H1 (cell line): Measurements from ENCODE around the gene ITGB8. TPM values are rescaled to one million over a fixed set of nuclear protein-coding genes. Genes with fewer than 3 reads are reported as not detected.

Experiments
- CTCF ChIA-PET: fragments of 300-600 bp; sonication (Branson Sonifier 250); formaldehyde crosslinking; loops from one replicate; lab custom pipeline; 2021; ENCODE audit not compliant: partially characterized antibody; lab: Charles Lee
- POLR2A ChIA-PET: fragments of 300-600 bp; sonication (Branson Sonifier 250); formaldehyde crosslinking; loops from one replicate; lab custom pipeline; 2021; ENCODE audit warnings: inconsistent platforms; ENCODE audit not compliant: partially characterized antibody; lab: Charles Lee
- DNase-seq, 2 experiments: peaks; one replicate each; pipeline versions ENCODE4 v3.0.0 to v3.0.0-alpha.2; 2010 to 2022; ENCODE audit warnings: low spot score in 2 of 2, low read depth in 1 of 2, mixed read lengths in 1 of 2
- FAIRE-seq: peaks from 2 replicates; lab custom pipeline; 2011; peaks lifted over from hg19 to GRCh38; lab: Jason Lieb, UNC
- H2AFZ ChIP-seq: 2 replicates; pipeline ENCODE4 v1.8.1; 2012; ENCODE audit warnings: low read length, inconsistent platforms
- H2AK5ac ChIP-seq: 2 replicates; pipeline ENCODE4 v1.6.1; 2013; ENCODE audit warnings: low read depth, low read length
- H2BK120ac ChIP-seq: replicated peaks from 2 replicates; pipeline ENCODE3; 2013; ENCODE audit warnings: low read depth, low read length, inconsistent platforms
- H2BK12ac ChIP-seq: 2 replicates; pipeline ENCODE4 v1.6.1; 2013; ENCODE audit warnings: low read depth, low read length
- H2BK15ac ChIP-seq: 2 replicates; pipeline ENCODE4 v1.6.1; 2013; ENCODE audit warnings: low read length
- H2BK20ac ChIP-seq: 2 replicates; pipeline ENCODE4 v1.6.1; 2013; ENCODE audit warnings: low read length
- H2BK5ac ChIP-seq: 2 replicates; pipeline ENCODE4 v1.6.1; 2013; ENCODE audit warnings: low read depth, low read length
- H3K14ac ChIP-seq: 2 replicates; pipeline ENCODE4 v1.6.1; 2013; ENCODE audit warnings: inconsistent platforms; ENCODE audit not compliant: insufficient read length
- H3K18ac ChIP-seq: 2 replicates; pipeline ENCODE4 v1.6.1; 2013; ENCODE audit warnings: low read length; ENCODE audit errors: extremely low read depth
- H3K23ac ChIP-seq: 2 replicates; pipeline ENCODE4 v1.6.1; 2013; ENCODE audit warnings: inconsistent platforms; ENCODE audit not compliant: insufficient read length
- H3K23me2 ChIP-seq: 2 replicates; pipeline ENCODE4 v1.6.1; 2013; ENCODE audit warnings: low read depth, low read length
- H3K27ac ChIP-seq: 2 replicates; pipeline ENCODE4 v1.6.1; 2011; ENCODE audit warnings: low read depth, low read length, inconsistent platforms
- H3K27me3 ChIP-seq, 4 experiments: replicated peaks in 1 of 4; 1 replicate in 1 of 4; 2 replicates in 3 of 4; pipeline versions ENCODE4 v1.6.1 to v1.8.1; 2011 to 2013; ENCODE audit warnings: low read length in 3 of 4, mild to moderate bottlenecking in 3 of 4, inconsistent platforms in 2 of 4, mixed read lengths in 2 of 4, moderate library complexity in 1 of 4; ENCODE audit not compliant: control insufficient read depth in 3 of 4, insufficient read depth in 3 of 4; ENCODE audit errors: extremely low read depth in 1 of 4
- H3K36me3 ChIP-seq, 4 experiments: 2 replicates each; pipeline versions ENCODE4 v1.6.1 to v1.8.1; 2011 to 2013; ENCODE audit warnings: mild to moderate bottlenecking in 4 of 4, low read length in 3 of 4, moderate library complexity in 2 of 4, control low read depth in 1 of 4, inconsistent platforms in 1 of 4; ENCODE audit not compliant: insufficient read depth in 4 of 4, control insufficient read depth in 2 of 4
- H3K4ac ChIP-seq: replicated peaks from 2 replicates; pipeline ENCODE3; 2013; ENCODE audit warnings: low read length, low read depth, mixed read lengths, inconsistent platforms; ENCODE audit not compliant: insufficient read length
- H3K4me1 ChIP-seq, 4 experiments: replicated peaks in 1 of 4; 1 replicate in 1 of 4; 2 replicates in 3 of 4; pipeline versions ENCODE4 v1.6.1 to v1.8.1; 2011 to 2013; ENCODE audit warnings: low read length in 3 of 4, inconsistent platforms in 2 of 4, mixed read lengths in 1 of 4; ENCODE audit not compliant: insufficient read depth in 4 of 4, control insufficient read depth in 3 of 4
- H3K4me2 ChIP-seq, 2 experiments: 2 replicates each; pipeline versions ENCODE4 v1.6.1 to v1.8.1; 2011 to 2013; ENCODE audit warnings: low read depth in 2 of 2, low read length in 2 of 2, control low read depth in 1 of 2, inconsistent platforms in 1 of 2, mild to moderate bottlenecking in 1 of 2; ENCODE audit not compliant: insufficient read depth in 1 of 2
- H3K4me3 ChIP-seq, 4 experiments: fragments of 200-600, 300-600 bp in 1 of 4; sonication (generic), shearing (Covaris generic), sonication (Bioruptor Twin) in 1 of 4; 2 replicates each; pipeline versions ENCODE4 v1.5.1 to v1.8.1; 2011 to 2016; ENCODE audit warnings: low read length in 4 of 4, low read depth in 3 of 4, control low read depth in 2 of 4, inconsistent platforms in 2 of 4, mild to moderate bottlenecking in 2 of 4, mixed read lengths in 1 of 4, moderate library complexity in 1 of 4; ENCODE audit not compliant: insufficient read depth in 2 of 4; ENCODE audit errors: extremely low read depth in 1 of 4
- H3K56ac ChIP-seq: replicated peaks from 2 replicates; pipeline ENCODE3; 2013; ENCODE audit warnings: low read depth, mild to moderate bottlenecking, mixed read lengths, low read length, inconsistent platforms; ENCODE audit not compliant: insufficient read length
- H3K79me1 ChIP-seq: 2 replicates; pipeline ENCODE4 v1.6.1; 2013; ENCODE audit warnings: low read depth, low read length, control low read depth
- H3K79me2 ChIP-seq, 2 experiments: 2 replicates each; pipeline versions ENCODE4 v1.6.1 to v1.8.1; 2012 to 2013; ENCODE audit warnings: low read length in 2 of 2, mild to moderate bottlenecking in 2 of 2, inconsistent platforms in 1 of 2; ENCODE audit not compliant: insufficient read depth in 2 of 2, control insufficient read depth in 1 of 2
- H3K9ac ChIP-seq, 4 experiments: replicated peaks in 1 of 4; 1 replicate in 1 of 4; 2 replicates in 3 of 4; pipeline versions ENCODE4 v1.6.1 to v1.8.1; 2011 to 2013; ENCODE audit warnings: low read depth in 3 of 4, low read length in 3 of 4, control low read depth in 2 of 4, mild to moderate bottlenecking in 2 of 4, moderate library complexity in 2 of 4, inconsistent platforms in 1 of 4; ENCODE audit errors: extremely low read depth in 1 of 4
- H3K9me3 ChIP-seq, 2 experiments: 2 replicates each; pipeline versions ENCODE4 v1.6.1 to v1.8.1; 2012 to 2013; ENCODE audit warnings: mild to moderate bottlenecking in 2 of 2, moderate library complexity in 2 of 2, control low read depth in 1 of 2, inconsistent platforms in 1 of 2, low read depth in 1 of 2, low read length in 1 of 2, mixed read lengths in 1 of 2; ENCODE audit not compliant: insufficient read depth in 2 of 2
- H4K20me1 ChIP-seq, 2 experiments: replicated peaks in 1 of 2; 2 replicates each; pipeline versions ENCODE3 to v1.8.1; 2011 to 2013; ENCODE audit warnings: inconsistent platforms in 2 of 2, low read length in 2 of 2, mild to moderate bottlenecking in 1 of 2; ENCODE audit not compliant: insufficient read depth in 2 of 2, control insufficient read depth in 1 of 2
- H4K5ac ChIP-seq: 2 replicates; pipeline ENCODE4 v1.6.1; 2013; ENCODE audit warnings: low read length, low read depth, mixed read lengths, inconsistent platforms; ENCODE audit not compliant: insufficient read length
- H4K8ac ChIP-seq: 2 replicates; pipeline ENCODE4 v1.8.0; 2013; ENCODE audit warnings: mild to moderate bottlenecking, moderate library complexity, low read length, inconsistent platforms; ENCODE audit not compliant: insufficient read depth; ENCODE audit errors: extremely low read depth
- H4K91ac ChIP-seq: replicated peaks from 2 replicates; pipeline ENCODE3; 2013; ENCODE audit warnings: low read length, mixed read lengths, inconsistent platforms; ENCODE audit not compliant: insufficient read length
- WGBS, 2 experiments: shearing (Covaris generic) in 1 of 2; methylation state at CpG; one replicate each; pipeline versions ENCODE4 v1.1.6 to v1.1.7; 2013 to 2015; ENCODE audit warnings: low lambda C conversion rate in 2 of 2, mixed read lengths in 2 of 2, inconsistent platforms in 1 of 2, low coverage in 1 of 2, missing lambda C conversion rate in 1 of 2; ENCODE audit not compliant: insufficient replicate concordance in 2 of 2, insufficient coverage in 1 of 2, insufficient read length in 1 of 2; ENCODE audit errors: extremely low coverage in 1 of 2, missing lambda C conversion rate in 1 of 2; 5-methylcytosine and 5-hydroxymethylcytosine counted together
- polyA plus RNA-seq, 7 experiments: library from polyadenylated mRNA; depleted of rRNA in 3 of 7; stranded (reverse) in 5 of 7; unstranded in 2 of 7; fragments of >200 nt in 5 of 7; fragments of 200-250 nt in 2 of 7; gene quantifications; 1 replicate in 5 of 7; 2 replicates in 1 of 7; 4 replicates in 1 of 7; pipeline versions ENCODE4 v1.2.1 to v1.2.3, GENCODE V29; 2011 to 2013; ENCODE audit warnings: missing spikeins in 2 of 7, mixed read lengths in 2 of 7
- total RNA-seq: library from RNA; stranded (reverse); fragmentation: NEBNext Ultra II Directional; extraction: Animal tissue kit (Norgen Biotek cat#: 25700); gene quantifications from 2 replicates; pipeline ENCODE4 v1.2.1, GENCODE V29; 2021

ITGB8 gene
- total and polyA plus RNA-seq, 2 of the 8 experiments (the other 6 are each of a cell fraction or from before 2014, with no cell fraction given) = 1.2 to 3.6 TPM

DNA sequence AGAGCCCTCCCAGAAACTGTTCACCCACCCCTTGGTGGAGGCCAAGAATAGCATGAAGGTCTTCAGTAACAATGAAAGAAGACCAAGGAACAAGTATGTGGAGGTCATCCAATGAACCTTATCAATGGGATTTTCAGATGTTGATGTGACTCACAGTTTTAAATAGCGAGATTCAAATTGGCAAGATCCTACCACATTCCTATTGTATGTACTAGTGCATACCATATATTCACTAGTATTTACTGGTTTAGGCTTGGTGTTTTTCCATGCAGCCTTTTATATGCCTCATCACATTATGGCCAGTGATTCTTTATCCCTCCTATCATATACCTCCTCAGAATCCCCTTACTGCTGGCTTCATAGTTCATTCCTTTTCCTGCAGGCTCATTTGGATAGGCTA, 54.4 kb downstream of the ITGB8 start:
- FAIRE-seq (no peak), DNase-seq (no peak)
- no peak overlapping the region for H2BK120ac ChIP-seq
- H2AK5ac ChIP-seq = no peak overlapping the region
- no peak overlapping the region for H4K91ac ChIP-seq
- no peak overlapping the region for H2BK5ac ChIP-seq
- 93% methylated on average over 1 of the region's 1 CpG; no CpG with 5 or more reads in 1 of the 2 experiments for WGBS, 2 experiments
- no peak overlapping the region for H4K5ac ChIP-seq
- H3K9me3 ChIP-seq = no peaks in the 10 kb centered on the region
- peaks cover 0 to 12% (median 4%) of the 10 kb centered on the region in 4 experiments; a peak in 4 of 8 replicates for H3K36me3 ChIP-seq
- H3K27me3 ChIP-seq = no peaks in the 10 kb centered on the region
- ChIA-PET POLR2A (no interaction called here), CTCF (interaction anchor here (1.0 kb wide), 1 partner anchor 20 kb away, joined by 3 read pairs; no protein-coding TSS in a partner anchor)
- no peak overlapping the region for H3K4me2 ChIP-seq
- no peaks in the 10 kb centered on the region for H4K20me1 ChIP-seq
- no peak overlapping the region for H2BK12ac ChIP-seq
- no peak overlapping the region for H3K27ac ChIP-seq
- no peak overlapping the region for H3K14ac ChIP-seq
- no peaks in the 10 kb centered on the region for H3K4me1 ChIP-seq
- no peak overlapping the region for H3K23ac ChIP-seq
- no peak overlapping the region for H2BK20ac ChIP-seq
- H3K9ac ChIP-seq = no peak overlapping the region
- no peak overlapping the region for H3K56ac ChIP-seq
- no peak overlapping the region for H2AFZ ChIP-seq
- no peak overlapping the region for H4K8ac ChIP-seq
- no peaks in the 10 kb centered on the region for H3K79me2 ChIP-seq
- no peaks in the 10 kb centered on the region for H3K23me2 ChIP-seq
- no peak overlapping the region for H2BK15ac ChIP-seq
- H3K18ac ChIP-seq = no peak overlapping the region
- H3K4ac ChIP-seq = no peak overlapping the region
- H3K4me3 ChIP-seq = no peak overlapping the region
- no peaks in the 10 kb centered on the region for H3K79me1 ChIP-seq
